ENCODE data around the gene UTP18. TPM values are rescaled to one million over a fixed set of nuclear protein-coding genes. Genes with fewer than 3 reads are reported as not detected.
"Not testable (repeated sequence)": the region's sequence is repeated elsewhere in the genome, so short reads cannot be mapped to it uniquely, and the experiment has no call there.

The UTP18 gene
- total RNA-seq = 35.3 and 38.0 TPM in 2 replicates
- long read RNA-seq, transcript UTP18-201 (14 exons, 1,894 nt) = major isoform, 171 of 182 reads
- long read RNA-seq, partial matches to known transcripts = 4 of 182 reads
- long read RNA-seq, other reads (novel, unspliced or antisense) = 7 of 182 reads

GRCh38 chr17:51260237-51261023, at the start of gene UTP18:
Gene UTP18 (plus strand): TSS chr17:51260546. CDS start chr17:51260585, 39 bp downstream.
- Mint-ChIP-seq H3K27ac (peak within 1 kb of the TSS; percentile 100), H3K4me3 (ENCODE audit: low read depth) (peak within 1 kb of the TSS; percentile 95), H3K27me3 (no peaks in the 10 kb centered on the region), H3K4me1 (ENCODE audit: low read depth) (peaks cover 40% of the 10 kb centered on the region), H3K9me3 (ENCODE audit: low read depth) (no peaks in the 10 kb centered on the region), H3K36me3 (ENCODE audit: insufficient read depth) (peaks cover 7% of the 10 kb centered on the region)
- no peak for TF ChIP-seq CTCF (IDR thresholded peaks at IDR 0.05; ENCODE audit: unreplicated experiment)
- peak; percentile 92 for DNase-seq (ENCODE audit: low spot score, unreplicated experiment)

- Mint-ChIP-seq H3K36me3 (ENCODE audit: insufficient read depth) (peaks cover 23% of the 10 kb centered on the region), H3K4me3 (ENCODE audit: low read depth) (no peak overlapping the region), H3K27ac (no peak overlapping the region), H3K9me3 (ENCODE audit: low read depth) (no peaks in the 10 kb centered on the region), H3K27me3 (no peaks in the 10 kb centered on the region), H3K4me1 (ENCODE audit: low read depth) (no peaks in the 10 kb centered on the region)
- TF ChIP-seq CTCF (IDR thresholded peaks at IDR 0.05; ENCODE audit: unreplicated experiment) = no peak
- no peak for DNase-seq (ENCODE audit: low spot score, unreplicated experiment)
Measured at GRCh38 chr17:51214920-51215319, 45.4 kb upstream of the UTP18 start.

GRCh38 chr17:51217946-51218345, 42.4 kb upstream of the UTP18 start:
- TF ChIP-seq CTCF (IDR thresholded peaks at IDR 0.05; ENCODE audit: unreplicated experiment) = no peak
- H3K27ac Mint-ChIP-seq = peak overlapping the region; percentile 90
- peaks cover 31% of the 10 kb centered on the region for H3K36me3 Mint-ChIP-seq (ENCODE audit: insufficient read depth)
- no peaks in the 10 kb centered on the region for H3K27me3 Mint-ChIP-seq
- H3K9me3 Mint-ChIP-seq (ENCODE audit: low read depth) = no peaks in the 10 kb centered on the region
- H3K4me1 Mint-ChIP-seq (ENCODE audit: low read depth) = no peaks in the 10 kb centered on the region
- DNase-seq (ENCODE audit: low spot score, unreplicated experiment) = no peak
- H3K4me3 Mint-ChIP-seq (ENCODE audit: low read depth) = no peak overlapping the region

GRCh38 chr17:51221322-51221721, 39.0 kb upstream of the UTP18 start:
- Mint-ChIP-seq H3K4me1 (ENCODE audit: low read depth) (peaks cover 12% of the 10 kb centered on the region), H3K27ac (no peak overlapping the region), H3K27me3 (no peaks in the 10 kb centered on the region), H3K9me3 (ENCODE audit: low read depth) (no peaks in the 10 kb centered on the region), H3K36me3 (ENCODE audit: insufficient read depth) (peaks cover 27% of the 10 kb centered on the region), H3K4me3 (ENCODE audit: low read depth) (no peak overlapping the region)
- TF ChIP-seq CTCF (IDR thresholded peaks at IDR 0.05; ENCODE audit: unreplicated experiment) = no peak
- DNase-seq (ENCODE audit: low spot score, unreplicated experiment) = no peak

- Mint-ChIP-seq H3K4me3 (ENCODE audit: low read depth) (no peak overlapping the region), H3K36me3 (ENCODE audit: insufficient read depth) (peaks cover 24% of the 10 kb centered on the region), H3K4me1 (ENCODE audit: low read depth) (peaks cover 12% of the 10 kb centered on the region), H3K27ac (peak overlapping the region; percentile 55), H3K27me3 (no peaks in the 10 kb centered on the region), H3K9me3 (ENCODE audit: low read depth) (no peaks in the 10 kb centered on the region)
- DNase-seq (ENCODE audit: low spot score, unreplicated experiment) = no peak
- no peak for TF ChIP-seq CTCF (IDR thresholded peaks at IDR 0.05; ENCODE audit: unreplicated experiment)
Measured at GRCh38 chr17:51224402-51225262, 35.7 kb upstream of the UTP18 start.

- DNase-seq (ENCODE audit: low spot score, unreplicated experiment); H3K27me3 Mint-ChIP-seq; H3K4me3 Mint-ChIP-seq (ENCODE audit: low read depth); H3K9me3 Mint-ChIP-seq (ENCODE audit: low read depth); H3K27ac Mint-ChIP-seq: not testable (repeated sequence)
- Mint-ChIP-seq H3K4me1 (ENCODE audit: low read depth) (peaks cover 12% of the 10 kb centered on the region), H3K36me3 (ENCODE audit: insufficient read depth) (peaks cover 19% of the 10 kb centered on the region)
Measured at GRCh38 chr17:51225523-51225922, 34.8 kb upstream of the UTP18 start.
